H1 (cell line): Measurements from ENCODE around the gene MTFMT. TPM values are rescaled to one million over a fixed set of nuclear protein-coding genes. Genes with fewer than 3 reads are reported as not detected.

ENCODE experiments used
- ASH2L ChIP-seq: fragments of 200-600, 300-600 bp; sonication (generic); IDR thresholded peaks from one replicate; pipeline ENCODE4 v1.7.1; 2017; ENCODE audit warnings: low read length
- BRCA1 ChIP-seq: IDR thresholded peaks from 2 replicates; pipeline ENCODE4 v1.6.1; 2012; ENCODE audit warnings: low read depth, low read length, improper control_type of control experiment
- POLR2AphosphoS5 ChIP-seq: IDR thresholded peaks from 2 replicates; pipeline ENCODE4 v1.6.1; 2011; ENCODE audit warnings: low read depth, low read length
- RBBP5 ChIP-seq: IDR thresholded peaks from 2 replicates; pipeline ENCODE4 v1.7.1; 2012; ENCODE audit warnings: low read depth, mild to moderate bottlenecking, inconsistent platforms, low read length, moderate library complexity, borderline replicate concordance
- SIX5 ChIP-seq: IDR thresholded peaks from 2 replicates; pipeline ENCODE4 v1.6.1; 2011; ENCODE audit warnings: mild to moderate bottlenecking, low read depth, low read length
- polyA plus RNA-seq, 7 experiments: library from polyadenylated mRNA; depleted of rRNA in 3 of 7; stranded (reverse) in 5 of 7; unstranded in 2 of 7; fragments of >200 nt in 5 of 7; fragments of 200-250 nt in 2 of 7; gene quantifications; 1 replicate in 5 of 7; 2 replicates in 1 of 7; 4 replicates in 1 of 7; pipeline versions ENCODE4 v1.2.1 to v1.2.3, GENCODE V29; 2011 to 2013; ENCODE audit warnings: missing spikeins in 2 of 7, mixed read lengths in 2 of 7
- total RNA-seq: library from RNA; stranded (reverse); fragmentation: NEBNext Ultra II Directional; extraction: Animal tissue kit (Norgen Biotek cat#: 25700); gene quantifications from 2 replicates; pipeline ENCODE4 v1.2.1, GENCODE V29; 2021
- TF ChIP-seq, protein P1 (sequence below), 3 experiments: IDR thresholded peaks; 1 replicate in 2 of 3; 2 replicates in 1 of 3; pipeline versions ENCODE4 v1.5.1 to v1.6.1; 2011; ENCODE audit warnings: low read length in 3 of 3, mild to moderate bottlenecking in 3 of 3, inconsistent platforms in 2 of 3, low read depth in 1 of 3, moderate library complexity in 1 of 3; ENCODE audit not compliant: insufficient read depth in 1 of 3; ENCODE audit errors: control extremely low read depth in 1 of 3

MTFMT gene
- total and polyA plus RNA-seq, 2 of the 8 experiments (the other 6 are each of a cell fraction or from before 2014, with no cell fraction given), result 7.7 to 20.8 TPM

DNA sequence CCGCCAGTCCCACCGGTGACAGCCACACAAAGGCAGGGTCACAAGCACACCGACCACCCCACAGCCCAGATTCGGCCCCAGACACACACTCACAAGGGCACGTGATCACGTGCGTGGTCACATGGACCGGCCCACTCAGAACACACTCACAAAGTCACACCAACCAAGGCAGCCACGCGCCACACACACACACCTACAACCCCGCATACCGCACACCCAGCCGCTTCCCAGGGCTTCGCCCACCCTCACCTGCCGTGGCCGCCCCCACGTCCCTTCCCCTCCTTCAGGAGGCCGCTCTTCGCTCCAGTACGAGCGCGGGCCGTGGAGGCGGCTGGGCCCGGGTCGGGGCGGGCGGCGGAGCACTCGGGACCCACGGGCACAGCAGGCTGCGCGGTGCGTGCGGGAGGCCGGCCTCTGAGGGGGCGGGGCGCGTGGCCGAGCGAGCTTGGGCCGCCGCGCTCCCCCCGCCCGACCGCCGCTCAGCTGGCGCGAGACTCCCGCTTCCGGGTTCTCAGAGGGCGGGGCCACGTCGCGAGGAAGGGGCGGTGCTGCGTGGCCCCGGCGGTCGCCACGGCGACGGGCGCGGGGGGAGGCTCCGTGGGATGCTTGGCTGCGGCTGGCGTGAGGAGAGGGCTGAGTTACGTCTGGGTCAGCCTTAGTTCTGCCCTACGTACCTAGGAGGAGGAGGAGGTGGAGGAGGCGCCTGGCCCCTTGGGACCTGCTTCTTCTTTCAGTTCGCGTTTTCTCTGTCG, 39.8 kb downstream of the MTFMT start, which contains the start of gene SPG21 (continued):
- TF ChIP-seq, protein P1, sequence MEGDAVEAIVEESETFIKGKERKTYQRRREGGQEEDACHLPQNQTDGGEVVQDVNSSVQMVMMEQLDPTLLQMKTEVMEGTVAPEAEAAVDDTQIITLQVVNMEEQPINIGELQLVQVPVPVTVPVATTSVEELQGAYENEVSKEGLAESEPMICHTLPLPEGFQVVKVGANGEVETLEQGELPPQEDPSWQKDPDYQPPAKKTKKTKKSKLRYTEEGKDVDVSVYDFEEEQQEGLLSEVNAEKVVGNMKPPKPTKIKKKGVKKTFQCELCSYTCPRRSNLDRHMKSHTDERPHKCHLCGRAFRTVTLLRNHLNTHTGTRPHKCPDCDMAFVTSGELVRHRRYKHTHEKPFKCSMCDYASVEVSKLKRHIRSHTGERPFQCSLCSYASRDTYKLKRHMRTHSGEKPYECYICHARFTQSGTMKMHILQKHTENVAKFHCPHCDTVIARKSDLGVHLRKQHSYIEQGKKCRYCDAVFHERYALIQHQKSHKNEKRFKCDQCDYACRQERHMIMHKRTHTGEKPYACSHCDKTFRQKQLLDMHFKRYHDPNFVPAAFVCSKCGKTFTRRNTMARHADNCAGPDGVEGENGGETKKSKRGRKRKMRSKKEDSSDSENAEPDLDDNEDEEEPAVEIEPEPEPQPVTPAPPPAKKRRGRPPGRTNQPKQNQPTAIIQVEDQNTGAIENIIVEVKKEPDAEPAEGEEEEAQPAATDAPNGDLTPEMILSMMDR (IDR thresholded peaks at IDR 0.05; ENCODE audit: control extremely low read depth in 1 of 3, insufficient read depth in 1 of 3, low read depth in 1 of 3, low read length in 3 of 3), result no peak
- peak; percentile 59; the same call in 1 of the 2 replicates for TF ChIP-seq RBBP5
- TF ChIP-seq SIX5, result no peak
- peak; percentile 21 for TF ChIP-seq ASH2L
- TF ChIP-seq BRCA1, result 0 out of 2 replicates have a peak, but pooled peaks have one; percentile 17
- peak; percentile 37; the same call in 1 of the 2 replicates for TF ChIP-seq POLR2AphosphoS5
- TF ChIP-seq, all 59 proteins: peak for 20
